ENCODE measurements around the gene EBP. TPM values are rescaled to one million over a fixed set of nuclear protein-coding genes. Genes with fewer than 3 reads are reported as not detected.

EBP gene
- total RNA-seq, 2 donors from 2014 or later = 37.8 to 46.9 TPM

DNA sequence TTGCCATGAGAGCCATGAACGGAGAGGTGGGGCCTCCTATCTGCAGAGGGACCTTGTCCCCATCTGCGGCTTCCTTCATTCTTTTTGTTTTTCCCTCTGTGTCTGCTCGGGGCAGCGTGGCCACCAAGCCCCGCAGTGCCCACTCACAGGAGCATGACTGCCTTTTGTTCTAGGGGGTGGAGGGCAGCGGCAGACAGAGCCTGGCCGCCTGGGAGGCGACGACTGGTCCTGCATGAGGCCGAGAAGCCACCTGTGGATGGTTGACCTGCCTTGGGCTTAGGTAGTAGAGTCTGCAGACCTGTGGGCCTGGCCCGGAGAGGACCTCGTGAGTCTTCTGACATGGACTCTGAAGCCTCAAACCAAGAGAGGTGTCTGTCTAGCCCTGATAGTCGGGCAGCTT lies 54.0 kb downstream of the EBP start:
- Histone ChIP-seq H3K27ac (peak overlapping the region in 1 of 2 donors; percentile 97), H3K4me3 (peak overlapping the region in 1 of 2 donors; percentile 55), H3K9me3 (no peaks in the 10 kb centered on the region), H3K27me3 (replicated peaks; ENCODE audit: insufficient read depth) (no peaks in the 10 kb centered on the region), H3K4me1 (replicated peaks) (no peaks in the 10 kb centered on the region), H3K36me3 (no peaks in the 10 kb centered on the region)
- TF ChIP-seq POLR2AphosphoS5 (IDR thresholded peaks at IDR 0.05) (no peak), POLR2A (IDR thresholded peaks at IDR 0.05) (no peak)
- TF ChIP-seq, protein P1, sequence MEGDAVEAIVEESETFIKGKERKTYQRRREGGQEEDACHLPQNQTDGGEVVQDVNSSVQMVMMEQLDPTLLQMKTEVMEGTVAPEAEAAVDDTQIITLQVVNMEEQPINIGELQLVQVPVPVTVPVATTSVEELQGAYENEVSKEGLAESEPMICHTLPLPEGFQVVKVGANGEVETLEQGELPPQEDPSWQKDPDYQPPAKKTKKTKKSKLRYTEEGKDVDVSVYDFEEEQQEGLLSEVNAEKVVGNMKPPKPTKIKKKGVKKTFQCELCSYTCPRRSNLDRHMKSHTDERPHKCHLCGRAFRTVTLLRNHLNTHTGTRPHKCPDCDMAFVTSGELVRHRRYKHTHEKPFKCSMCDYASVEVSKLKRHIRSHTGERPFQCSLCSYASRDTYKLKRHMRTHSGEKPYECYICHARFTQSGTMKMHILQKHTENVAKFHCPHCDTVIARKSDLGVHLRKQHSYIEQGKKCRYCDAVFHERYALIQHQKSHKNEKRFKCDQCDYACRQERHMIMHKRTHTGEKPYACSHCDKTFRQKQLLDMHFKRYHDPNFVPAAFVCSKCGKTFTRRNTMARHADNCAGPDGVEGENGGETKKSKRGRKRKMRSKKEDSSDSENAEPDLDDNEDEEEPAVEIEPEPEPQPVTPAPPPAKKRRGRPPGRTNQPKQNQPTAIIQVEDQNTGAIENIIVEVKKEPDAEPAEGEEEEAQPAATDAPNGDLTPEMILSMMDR (IDR thresholded peaks at IDR 0.05) = no peak
- no peak for DNase-seq (ENCODE audit: low spot score)
- intact Hi-C loops (cut with DNase I) = no loop called here
- WGBS = 68% methylated on average over 7 of the region's 13 CpGs

DNA sequence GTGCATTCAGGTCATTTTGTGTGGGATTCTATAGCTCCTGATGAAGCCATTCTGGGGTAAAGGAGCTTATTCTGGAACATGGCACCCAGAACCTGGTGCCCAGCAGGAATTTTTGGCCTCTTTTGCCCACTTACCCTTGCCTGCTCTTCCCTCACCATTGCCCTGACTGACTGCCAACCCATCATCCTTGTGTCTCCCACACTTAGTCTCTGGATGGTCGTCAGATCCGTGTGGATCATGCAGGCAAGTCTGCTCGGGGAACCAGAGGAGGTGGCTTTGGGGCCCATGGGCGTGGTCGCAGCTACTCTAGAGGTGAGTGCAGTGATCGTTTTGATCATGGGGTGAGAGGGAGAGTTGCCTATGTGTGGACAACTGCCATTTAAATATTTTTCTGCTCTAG lies 54.5 kb downstream of the EBP start:
- intact Hi-C loops (cut with DNase I) = no loop called here
- no peaks in the 10 kb centered on the region for H3K36me3 ChIP-seq
- no peaks in the 10 kb centered on the region for H3K4me1 ChIP-seq (replicated peaks)
- H3K27ac ChIP-seq = peak overlapping the region in 1 of 2 donors; percentile 97
- H3K4me3 ChIP-seq = no peak overlapping the region
- H3K9me3 ChIP-seq = no peaks in the 10 kb centered on the region
- 60% methylated on average over 6 of the region's 6 CpGs for WGBS
- TF ChIP-seq, protein P1 (IDR thresholded peaks at IDR 0.05) = no peak
- no peak for TF ChIP-seq POLR2AphosphoS5 (IDR thresholded peaks at IDR 0.05)
- no peak for TF ChIP-seq POLR2A (IDR thresholded peaks at IDR 0.05)
- DNase-seq (ENCODE audit: low spot score) = no peak
- H3K27me3 ChIP-seq (replicated peaks; ENCODE audit: insufficient read depth) = no peaks in the 10 kb centered on the region

Other genes starting within 250 kb of the EBP start
- 1 to 10 TPM in 1 of 2 donors, not detected in 1; 4.1 TPM for gene SSX3, start 165.1 kb upstream of the EBP start, total RNA-seq
- gene SSX4, start 138.3 kb upstream of the EBP start, total RNA-seq = under 1 TPM in 1 of 2 donors, not detected in 1; 0.91 TPM
- under 1 TPM in 1 of 2 donors, not detected in 1; 0.91 TPM for gene SSX4B, start 109.8 kb upstream of the EBP start, total RNA-seq
- 1 to 10 TPM; 3.0 to 6.2 TPM for gene SLC38A5, start 51.5 kb upstream of the EBP start, total RNA-seq
- gene FTSJ1, start 45.6 kb upstream of the EBP start, total RNA-seq = 10 to 100 TPM; 44.3 to 56.1 TPM
- 10 to 100 TPM; 15.1 to 61.7 TPM for gene PORCN, start 12.8 kb upstream of the EBP start, total RNA-seq
- 10 to 100 TPM in 1 of 2 donors, 1 to 10 TPM in 1; 8.9 to 21.9 TPM for gene TBC1D25, start 17.9 kb downstream of the EBP start, total RNA-seq
- gene RBM3, start 52.7 kb downstream of the EBP start, total RNA-seq = 100 to 1,000 TPM; 155 to 169 TPM
- 100 to 1,000 TPM; 102 to 190 TPM for gene WDR13, start 75.7 kb downstream of the EBP start, total RNA-seq
- 10 to 100 TPM in 1 of 2 donors, 1 to 10 TPM in 1; 2.5 to 10.5 TPM for gene WAS, start 162.0 kb downstream of the EBP start, total RNA-seq
- gene SUV39H1, start 174.9 kb downstream of the EBP start, total RNA-seq = 1 to 10 TPM; 7.4 to 9.1 TPM
- gene GLOD5, start 239.9 kb downstream of the EBP start, total RNA-seq = under 1 TPM in 1 of 2 donors, not detected in 1; 0.41 TPM

Data from prostate gland (tissue), 2 donors.